ENCODE results near the gene LPCAT1. TPM values are rescaled to one million over a fixed set of nuclear protein-coding genes. Genes with fewer than 3 reads are reported as not detected.

LPCAT1 gene
- total RNA-seq, 4 donors from 2014 or later, result 18.9 to 47.5 (median 29.2) TPM

DNA sequence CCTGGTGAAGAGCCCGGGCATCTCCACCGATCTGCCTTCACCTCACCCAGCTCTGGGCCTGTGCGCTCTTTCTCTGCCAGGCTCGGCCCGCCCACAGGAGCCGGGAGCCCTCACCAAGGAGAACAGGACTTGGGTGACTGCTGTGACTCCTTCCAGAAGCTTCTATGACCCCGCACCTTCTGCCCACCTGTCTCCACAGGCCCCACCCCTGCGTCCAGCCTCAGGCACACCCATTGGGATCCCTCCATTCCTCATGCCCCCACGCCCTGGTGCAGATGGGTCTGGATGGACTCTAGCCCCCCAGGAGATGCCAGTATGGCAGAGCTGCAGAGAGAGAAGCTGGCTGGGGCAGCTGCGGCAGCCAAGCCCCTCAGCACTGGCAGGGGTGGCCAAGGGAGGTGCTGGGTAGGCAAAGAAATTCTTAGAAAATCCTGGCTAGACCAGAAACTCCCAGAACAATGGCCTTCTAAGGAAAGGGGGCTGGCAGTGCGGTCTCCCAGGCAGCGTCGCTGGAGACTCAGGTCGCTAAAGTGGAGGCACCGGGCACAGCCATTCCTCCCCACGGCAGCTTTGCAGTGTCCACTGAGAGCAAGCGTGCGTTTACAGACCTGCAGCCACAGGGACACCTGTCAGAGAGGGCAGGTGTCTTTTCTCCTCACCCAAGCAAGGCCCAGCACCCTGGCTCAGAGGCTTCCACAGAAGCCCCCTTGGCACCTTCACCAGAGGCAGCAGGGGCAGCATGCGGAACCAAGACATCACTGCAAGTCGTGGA is 17.3 kb downstream of the LPCAT1 start:
- TF ChIP-seq CTCF (IDR thresholded peaks at IDR 0.05; ENCODE audit: low read depth), result no peak

- TF ChIP-seq CTCF (IDR thresholded peaks at IDR 0.05; ENCODE audit: low read depth), result no peak
Measured at GRCh38 chr5:1505506-1506241, 18.1 kb downstream of the LPCAT1 start.

DNA sequence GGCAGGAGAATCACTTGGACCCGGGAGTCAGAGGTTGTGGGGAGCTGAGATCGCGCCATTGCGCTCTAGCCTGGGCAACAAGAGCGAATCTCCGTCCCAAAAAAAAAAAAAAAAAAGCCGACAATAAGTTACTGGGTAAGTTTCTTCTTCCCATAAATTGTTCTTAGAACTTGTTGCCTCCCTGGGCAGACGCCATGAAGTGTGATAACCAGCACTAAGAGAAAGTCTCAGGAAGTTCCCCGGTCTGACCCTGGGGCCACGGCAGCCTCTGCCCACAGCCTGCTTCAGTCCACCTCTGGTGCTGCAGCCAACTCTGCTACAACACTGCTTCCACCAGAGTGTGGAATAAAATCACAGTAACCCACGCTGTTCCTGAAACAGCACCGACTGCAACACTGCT is 19.1 kb downstream of the LPCAT1 start:
- no peak for TF ChIP-seq CTCF (IDR thresholded peaks at IDR 0.05; ENCODE audit: low read depth)

- no peak for TF ChIP-seq CTCF (IDR thresholded peaks at IDR 0.05; ENCODE audit: low read depth)
Measured at GRCh38 chr5:1504069-1504595, 19.6 kb downstream of the LPCAT1 start.

- no peak for TF ChIP-seq CTCF (IDR thresholded peaks at IDR 0.05; ENCODE audit: low read depth)
Measured at GRCh38 chr5:1503241-1504068, 20.3 kb downstream of the LPCAT1 start.

DNA sequence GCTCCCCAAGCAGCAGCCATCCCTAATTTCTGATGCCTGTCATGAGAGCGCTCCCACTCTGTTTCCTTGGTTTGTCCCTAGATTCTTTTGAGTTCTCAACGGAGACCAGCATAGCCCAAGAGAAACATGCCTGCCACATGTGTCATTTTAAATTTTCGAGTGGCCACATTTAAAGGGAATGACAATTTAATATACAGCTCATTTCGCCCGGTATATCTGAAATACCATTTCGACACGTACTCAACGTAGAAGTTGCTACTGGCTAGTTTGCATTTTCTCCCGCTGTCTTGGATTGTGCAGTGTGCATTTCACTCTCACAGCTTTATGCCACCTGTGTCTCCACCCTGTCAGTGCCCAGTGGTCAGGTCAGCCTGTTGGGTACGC is 21.0 kb downstream of the LPCAT1 start:
- no peak for TF ChIP-seq CTCF (IDR thresholded peaks at IDR 0.05; ENCODE audit: low read depth)
